SK-N-SH treated with all-trans-retinoic acid at 6 μM for 48 hours (cell line): ENCODE results near the gene CBFA2T2.

Source experiments
- ARNTL ChIP-seq: fragments of 450-650 bp; formaldehyde crosslinking; IDR thresholded peaks from 2 replicates; pipeline ENCODE4 v1.5.0; 2020; ENCODE audit warnings: low read depth, mild to moderate bottlenecking, moderate library complexity, borderline replicate concordance
- BACH2 ChIP-seq: fragments of 250-450 bp; sonication (Bioruptor Pico); IDR thresholded peaks from 2 replicates; pipeline ENCODE4 v1.9.0; 2021; ENCODE audit warnings: mild to moderate bottlenecking, borderline replicate concordance
- CREB5 ChIP-seq: fragments of 250-450 bp; sonication (Bioruptor Pico); IDR thresholded peaks from 2 replicates; pipeline ENCODE4 v1.5.1; 2020; ENCODE audit warnings: low read depth, mild to moderate bottlenecking, moderate library complexity
- CSDC2 ChIP-seq: fragments of 250-450 bp; sonication (Bioruptor Pico); IDR thresholded peaks from 2 replicates; pipeline ENCODE4 v1.5.0; 2020; ENCODE audit warnings: mild to moderate bottlenecking, moderate library complexity
- PATZ1 ChIP-seq: fragments of 250-450 bp; sonication (Bioruptor Pico); IDR thresholded peaks from 2 replicates; pipeline ENCODE4 v1.8.0; 2020; ENCODE audit warnings: mild to moderate bottlenecking, moderate library complexity, borderline replicate concordance
- POU6F1 ChIP-seq: fragments of 250-450 bp; sonication (Bioruptor Pico); IDR thresholded peaks from 2 replicates; pipeline ENCODE4 v1.8.0; 2021; ENCODE audit warnings: low read depth, mild to moderate bottlenecking, moderate library complexity, borderline replicate concordance
- PPARA ChIP-seq: fragments of 250-450 bp; sonication (Bioruptor Pico); IDR thresholded peaks from 2 replicates; pipeline ENCODE4 v1.5.0; 2020; ENCODE audit warnings: mild to moderate bottlenecking, borderline replicate concordance
- RARB ChIP-seq: fragments of 250-450 bp; sonication (Bioruptor Pico); IDR thresholded peaks from 2 replicates; pipeline ENCODE4 v1.8.0; 2021; ENCODE audit warnings: mild to moderate bottlenecking, moderate library complexity
- SNAI2 ChIP-seq: fragments of 250-450 bp; sonication (Bioruptor Pico); IDR thresholded peaks from 2 replicates; pipeline ENCODE4 v1.5.0; 2020; ENCODE audit warnings: mild to moderate bottlenecking, moderate library complexity
- TOX ChIP-seq: fragments of 250-450 bp; sonication (Bioruptor Pico); IDR thresholded peaks from 2 replicates; pipeline ENCODE4 v1.8.0; 2021; ENCODE audit warnings: mild to moderate bottlenecking, moderate library complexity, borderline replicate concordance
- ZFP3 ChIP-seq: fragments of 250-450 bp; sonication (Bioruptor Pico); IDR thresholded peaks from 2 replicates; pipeline ENCODE4 v1.5.0; 2020; ENCODE audit warnings: mild to moderate bottlenecking, moderate library complexity
- ZNF565 ChIP-seq: fragments of 450-650 bp; formaldehyde crosslinking; conservative IDR thresholded peaks from 2 replicates; pipeline ENCODE4 v1.5.0; 2020; ENCODE audit warnings: low read depth, mild to moderate bottlenecking, moderate library complexity
- ZNF70 ChIP-seq: fragments of 450-650 bp; formaldehyde crosslinking; IDR thresholded peaks from 2 replicates; pipeline ENCODE4 v1.5.0; 2020; ENCODE audit warnings: mild to moderate bottlenecking, moderate library complexity

- no peak for TF ChIP-seq CREB5 (CRISPR knock-in tag)
- TF ChIP-seq PATZ1 (CRISPR knock-in tag) = no peak
- no peak for TF ChIP-seq BACH2
- TF ChIP-seq TOX (CRISPR knock-in tag) = no peak
- TF ChIP-seq ZNF565 = no peak
- TF ChIP-seq ZFP3 = no peak
- no peak for TF ChIP-seq SNAI2 (CRISPR knock-in tag)
- TF ChIP-seq ZNF70 = no peak
- TF ChIP-seq CSDC2 (CRISPR knock-in tag) = no peak
- no peak for TF ChIP-seq RARB (CRISPR knock-in tag)
- TF ChIP-seq POU6F1 (CRISPR knock-in tag) = no peak
- no peak for TF ChIP-seq PPARA (CRISPR knock-in tag)
- no peak for TF ChIP-seq ARNTL (CRISPR knock-in tag)
Measured at GRCh38 chr20:33470457-33470856, 19.4 kb upstream of the CBFA2T2 start.
